HepG2 (cell line): ENCODE measurements around the gene TBC1D14. TPM values are rescaled to one million over a fixed set of nuclear protein-coding genes. Genes with fewer than 3 reads are reported as not detected.

Source experiments
- DNMT3B ChIP-seq: conservative IDR thresholded peaks from 2 replicates; pipeline ENCODE4 v1.6.1; 2016; ENCODE audit warnings: missing biosample characterization, control low read depth
- HDAC1 ChIP-seq: sonication (generic); formaldehyde crosslinking; IDR thresholded peaks from 2 replicates; pipeline ENCODE4 v1.5.1; 2020; ENCODE audit warnings: mild to moderate bottlenecking, missing genetic modification reagents
- KLF11 ChIP-seq: IDR thresholded peaks from 2 replicates; pipeline ENCODE4 v1.6.1; 2016; ENCODE audit warnings: missing compliant biosample characterization
- NR1H2 ChIP-seq: sonication (generic); formaldehyde crosslinking; IDR thresholded peaks from 2 replicates; pipeline ENCODE4 v1.8.1; 2022; ENCODE audit warnings: low read depth, missing genetic modification reagents, borderline replicate concordance
- ONECUT2 ChIP-seq: sonication (generic); formaldehyde crosslinking; IDR thresholded peaks from 2 replicates; pipeline ENCODE4 v1.4.0; 2020; ENCODE audit warnings: missing genetic modification reagents
- SKI ChIP-seq: fragments of 450-650 bp; IDR thresholded peaks from one replicate; pipeline ENCODE4 v1.6.1; 2018; ENCODE audit warnings: mild to moderate bottlenecking; ENCODE audit not compliant: partially characterized antibody
- SOX13 ChIP-seq, 3 experiments: fragments of 450-650 bp in 1 of 3; sonication (generic) in 1 of 3; formaldehyde crosslinking in 1 of 3; IDR thresholded peaks in 2 of 3; conservative IDR thresholded peaks in 1 of 3; 2 replicates each; pipeline versions ENCODE4 v1.5.0 to v1.6.1; 2016 to 2020; ENCODE audit warnings: antibody characterized with exemption in 1 of 3, mild to moderate bottlenecking in 1 of 3, missing compliant biosample characterization in 1 of 3, missing genetic modification reagents in 1 of 3, moderate library complexity in 1 of 3
- ZBTB3 ChIP-seq: sonication (generic); formaldehyde crosslinking; IDR thresholded peaks from 2 replicates; pipeline ENCODE4 v1.4.0; 2020; ENCODE audit warnings: low read depth, mild to moderate bottlenecking, moderate library complexity, missing genetic modification reagents, borderline replicate concordance
- ZBTB42 ChIP-seq: sonication (generic); formaldehyde crosslinking; IDR thresholded peaks from 2 replicates; pipeline ENCODE4 v1.5.0; 2020; ENCODE audit warnings: mild to moderate bottlenecking, missing genetic modification reagents
- ZKSCAN5 ChIP-seq: sonication (generic); formaldehyde crosslinking; IDR thresholded peaks from 2 replicates; pipeline ENCODE4 v1.5.1; 2020; ENCODE audit warnings: mild to moderate bottlenecking, missing genetic modification reagents
- polyA plus RNA-seq, 8 experiments: library from polyadenylated mRNA; depleted of rRNA in 3 of 8; stranded (reverse) in 7 of 8; unstranded in 1 of 8; fragments of >200 nt; fragmentation: Illumina TruSeq in 4 of 8; extraction: Trizol in 4 of 8; gene quantifications; 2 replicates each; pipeline versions ENCODE4 v1.2.1 to v1.2.3, GENCODE V29; 2011 to 2016; ENCODE audit warnings: low read depth in 4 of 8, missing spikeins in 1 of 8, mixed read lengths in 1 of 8; ENCODE audit not compliant: insufficient read depth in 1 of 8
- total RNA-seq, 5 experiments: library from RNA; depleted of rRNA; stranded (reverse); fragments of >200 nt; fragmentation: Illumina TruSeq; extraction: Trizol; gene quantifications; 2 replicates each; pipeline ENCODE4 v1.2.3, GENCODE V29; 2016; ENCODE audit warnings: low read depth in 1 of 5
- TF ChIP-seq, protein P1 (sequence below): sonication (generic); formaldehyde crosslinking; IDR thresholded peaks from 2 replicates; pipeline ENCODE4 v1.4.0; 2020; ENCODE audit warnings: missing genetic modification reagents
- TF ChIP-seq, protein P2 (sequence below): sonication (generic); formaldehyde crosslinking; IDR thresholded peaks from 2 replicates; pipeline ENCODE4 v1.4.0; 2020; ENCODE audit warnings: missing genetic modification reagents, borderline replicate concordance
- TF ChIP-seq, protein P3 (sequence below): sonication (generic); formaldehyde crosslinking; IDR thresholded peaks from 2 replicates; pipeline ENCODE4 v1.8.1; 2023; ENCODE audit warnings: missing genetic modification reagents, inconsistent platforms, borderline replicate concordance
- TF ChIP-seq, protein P4 (sequence below): sonication (generic); formaldehyde crosslinking; IDR thresholded peaks from 2 replicates; pipeline ENCODE4 v1.8.1; 2023; ENCODE audit warnings: mild to moderate bottlenecking, missing genetic modification reagents

TBC1D14 gene
- total and polyA plus RNA-seq, 2 of the 13 experiments (the other 11 are each of a cell fraction or from before 2014, with no cell fraction given), result 29.5 to 46.5 TPM

DNA sequence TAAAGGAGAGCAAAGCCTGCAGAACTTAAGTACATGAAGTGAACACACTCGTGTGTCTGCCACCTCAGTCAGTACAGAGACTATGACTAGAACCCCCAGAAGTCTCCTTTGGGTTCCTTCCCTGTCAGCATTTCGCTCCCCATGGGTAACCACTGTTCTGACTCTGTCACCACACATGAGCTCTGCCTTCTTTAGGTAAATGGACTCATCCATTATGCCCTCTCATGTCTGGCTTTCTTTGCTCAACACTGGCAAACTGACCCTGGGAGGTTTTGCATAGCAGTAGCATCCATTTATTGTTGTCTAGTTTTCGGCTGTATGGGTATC lies 38.5 kb downstream of the TBC1D14 start (continued):
- TF ChIP-seq, protein P1, sequence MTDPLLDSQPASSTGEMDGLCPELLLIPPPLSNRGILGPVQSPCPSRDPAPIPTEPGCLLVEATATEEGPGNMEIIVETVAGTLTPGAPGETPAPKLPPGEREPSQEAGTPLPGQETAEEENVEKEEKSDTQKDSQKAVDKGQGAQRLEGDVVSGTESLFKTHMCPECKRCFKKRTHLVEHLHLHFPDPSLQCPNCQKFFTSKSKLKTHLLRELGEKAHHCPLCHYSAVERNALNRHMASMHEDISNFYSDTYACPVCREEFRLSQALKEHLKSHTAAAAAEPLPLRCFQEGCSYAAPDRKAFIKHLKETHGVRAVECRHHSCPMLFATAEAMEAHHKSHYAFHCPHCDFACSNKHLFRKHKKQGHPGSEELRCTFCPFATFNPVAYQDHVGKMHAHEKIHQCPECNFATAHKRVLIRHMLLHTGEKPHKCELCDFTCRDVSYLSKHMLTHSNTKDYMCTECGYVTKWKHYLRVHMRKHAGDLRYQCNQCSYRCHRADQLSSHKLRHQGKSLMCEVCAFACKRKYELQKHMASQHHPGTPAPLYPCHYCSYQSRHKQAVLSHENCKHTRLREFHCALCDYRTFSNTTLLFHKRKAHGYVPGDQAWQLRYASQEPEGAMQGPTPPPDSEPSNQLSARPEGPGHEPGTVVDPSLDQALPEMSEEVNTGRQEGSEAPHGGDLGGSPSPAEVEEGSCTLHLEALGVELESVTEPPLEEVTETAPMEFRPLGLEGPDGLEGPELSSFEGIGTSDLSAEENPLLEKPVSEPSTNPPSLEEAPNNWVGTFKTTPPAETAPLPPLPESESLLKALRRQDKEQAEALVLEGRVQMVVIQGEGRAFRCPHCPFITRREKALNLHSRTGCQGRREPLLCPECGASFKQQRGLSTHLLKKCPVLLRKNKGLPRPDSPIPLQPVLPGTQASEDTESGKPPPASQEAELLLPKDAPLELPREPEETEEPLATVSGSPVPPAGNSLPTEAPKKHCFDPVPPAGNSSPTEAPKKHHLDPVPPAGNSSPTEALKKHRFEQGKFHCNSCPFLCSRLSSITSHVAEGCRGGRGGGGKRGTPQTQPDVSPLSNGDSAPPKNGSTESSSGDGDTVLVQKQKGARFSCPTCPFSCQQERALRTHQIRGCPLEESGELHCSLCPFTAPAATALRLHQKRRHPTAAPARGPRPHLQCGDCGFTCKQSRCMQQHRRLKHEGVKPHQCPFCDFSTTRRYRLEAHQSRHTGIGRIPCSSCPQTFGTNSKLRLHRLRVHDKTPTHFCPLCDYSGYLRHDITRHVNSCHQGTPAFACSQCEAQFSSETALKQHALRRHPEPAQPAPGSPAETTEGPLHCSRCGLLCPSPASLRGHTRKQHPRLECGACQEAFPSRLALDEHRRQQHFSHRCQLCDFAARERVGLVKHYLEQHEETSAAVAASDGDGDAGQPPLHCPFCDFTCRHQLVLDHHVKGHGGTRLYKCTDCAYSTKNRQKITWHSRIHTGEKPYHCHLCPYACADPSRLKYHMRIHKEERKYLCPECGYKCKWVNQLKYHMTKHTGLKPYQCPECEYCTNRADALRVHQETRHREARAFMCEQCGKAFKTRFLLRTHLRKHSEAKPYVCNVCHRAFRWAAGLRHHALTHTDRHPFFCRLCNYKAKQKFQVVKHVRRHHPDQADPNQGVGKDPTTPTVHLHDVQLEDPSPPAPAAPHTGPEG (CRISPR knock-in tag), result no peak
- no peak for TF ChIP-seq SKI
- 0 out of 2 replicates have a peak, but pooled peaks have one; percentile 3 for TF ChIP-seq HDAC1
- TF ChIP-seq, protein P2, sequence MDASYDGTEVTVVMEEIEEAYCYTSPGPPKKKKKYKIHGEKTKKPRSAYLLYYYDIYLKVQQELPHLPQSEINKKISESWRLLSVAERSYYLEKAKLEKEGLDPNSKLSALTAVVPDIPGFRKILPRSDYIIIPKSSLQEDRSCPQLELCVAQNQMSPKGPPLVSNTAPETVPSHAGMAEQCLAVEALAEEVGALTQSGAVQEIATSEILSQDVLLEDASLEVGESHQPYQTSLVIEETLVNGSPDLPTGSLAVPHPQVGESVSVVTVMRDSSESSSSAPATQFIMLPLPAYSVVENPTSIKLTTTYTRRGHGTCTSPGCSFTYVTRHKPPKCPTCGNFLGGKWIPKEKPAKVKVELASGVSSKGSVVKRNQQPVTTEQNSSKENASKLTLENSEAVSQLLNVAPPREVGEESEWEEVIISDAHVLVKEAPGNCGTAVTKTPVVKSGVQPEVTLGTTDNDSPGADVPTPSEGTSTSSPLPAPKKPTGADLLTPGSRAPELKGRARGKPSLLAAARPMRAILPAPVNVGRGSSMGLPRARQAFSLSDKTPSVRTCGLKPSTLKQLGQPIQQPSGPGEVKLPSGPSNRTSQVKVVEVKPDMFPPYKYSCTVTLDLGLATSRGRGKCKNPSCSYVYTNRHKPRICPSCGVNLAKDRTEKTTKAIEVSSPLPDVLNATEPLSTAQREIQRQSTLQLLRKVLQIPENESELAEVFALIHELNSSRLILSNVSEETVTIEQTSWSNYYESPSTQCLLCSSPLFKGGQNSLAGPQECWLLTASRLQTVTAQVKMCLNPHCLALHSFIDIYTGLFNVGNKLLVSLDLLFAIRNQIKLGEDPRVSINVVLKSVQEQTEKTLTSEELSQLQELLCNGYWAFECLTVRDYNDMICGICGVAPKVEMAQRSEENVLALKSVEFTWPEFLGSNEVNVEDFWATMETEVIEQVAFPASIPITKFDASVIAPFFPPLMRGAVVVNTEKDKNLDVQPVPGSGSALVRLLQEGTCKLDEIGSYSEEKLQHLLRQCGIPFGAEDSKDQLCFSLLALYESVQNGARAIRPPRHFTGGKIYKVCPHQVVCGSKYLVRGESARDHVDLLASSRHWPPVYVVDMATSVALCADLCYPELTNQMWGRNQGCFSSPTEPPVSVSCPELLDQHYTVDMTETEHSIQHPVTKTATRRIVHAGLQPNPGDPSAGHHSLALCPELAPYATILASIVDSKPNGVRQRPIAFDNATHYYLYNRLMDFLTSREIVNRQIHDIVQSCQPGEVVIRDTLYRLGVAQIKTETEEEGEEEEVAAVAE (CRISPR knock-in tag), result no peak
- TF ChIP-seq ZKSCAN5 (CRISPR knock-in tag), result no peak
- TF ChIP-seq DNMT3B (CRISPR knock-in tag), result no peak
- TF ChIP-seq KLF11 (CRISPR knock-in tag), result no peak
- TF ChIP-seq, protein P3, sequence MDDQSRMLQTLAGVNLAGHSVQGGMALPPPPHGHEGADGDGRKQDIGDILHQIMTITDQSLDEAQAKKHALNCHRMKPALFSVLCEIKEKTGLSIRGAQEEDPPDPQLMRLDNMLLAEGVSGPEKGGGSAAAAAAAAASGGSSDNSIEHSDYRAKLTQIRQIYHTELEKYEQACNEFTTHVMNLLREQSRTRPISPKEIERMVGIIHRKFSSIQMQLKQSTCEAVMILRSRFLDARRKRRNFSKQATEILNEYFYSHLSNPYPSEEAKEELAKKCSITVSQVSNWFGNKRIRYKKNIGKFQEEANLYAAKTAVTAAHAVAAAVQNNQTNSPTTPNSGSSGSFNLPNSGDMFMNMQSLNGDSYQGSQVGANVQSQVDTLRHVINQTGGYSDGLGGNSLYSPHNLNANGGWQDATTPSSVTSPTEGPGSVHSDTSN, result no peak
- no peak for TF ChIP-seq SOX13 (IDR thresholded peaks at IDR 0.05)
- 0 out of 4 replicates have a peak, but pooled peaks of 1 of the 2 experiments have one; percentile 0 for TF ChIP-seq SOX13 (CRISPR knock-in tag; conservative IDR thresholded peaks at IDR 0.05 in 1 of 2, IDR thresholded peaks at IDR 0.05 in 1 of 2)
- TF ChIP-seq NR1H2, result no peak
- TF ChIP-seq ZBTB3 (CRISPR knock-in tag), result no peak
- TF ChIP-seq ONECUT2, result no peak
- TF ChIP-seq, protein P4, sequence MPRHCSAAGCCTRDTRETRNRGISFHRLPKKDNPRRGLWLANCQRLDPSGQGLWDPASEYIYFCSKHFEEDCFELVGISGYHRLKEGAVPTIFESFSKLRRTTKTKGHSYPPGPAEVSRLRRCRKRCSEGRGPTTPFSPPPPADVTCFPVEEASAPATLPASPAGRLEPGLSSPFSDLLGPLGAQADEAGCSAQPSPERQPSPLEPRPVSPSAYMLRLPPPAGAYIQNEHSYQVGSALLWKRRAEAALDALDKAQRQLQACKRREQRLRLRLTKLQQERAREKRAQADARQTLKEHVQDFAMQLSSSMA, result no peak
- no peak for TF ChIP-seq ZBTB42 (CRISPR knock-in tag)
